GM12878 (cell line): ENCODE measurements around the gene PTPN5. TPM values are rescaled to one million over a fixed set of nuclear protein-coding genes. Genes with fewer than 3 reads are reported as not detected.

ENCODE experiments used
- ATAC-seq: fragments of 200-7000 bp; cut with Tn5 transposase; 3 replicates; pipeline ENCODE4 v1.9.1; 2020; ENCODE audit warnings: mild to moderate bottlenecking, moderate library complexity
- BruUV-seq: library from RNA; stranded (reverse); fragments of 400-500 nt; replicated peaks from 2 replicates; lab custom pipeline; 2021; lab: Mats Ljungman, UMichigan
- CTCF ChIA-PET: fragments of 300-600 bp; sonication (Branson Sonifier 250); formaldehyde crosslinking; extraction: SDS; loops from one replicate; lab custom pipeline; 2021; ENCODE audit warnings: inconsistent platforms; lab: Yijun Ruan, JAX
- POLR2A ChIA-PET: fragments of 350-600 bp; formaldehyde crosslinking; extraction: SDS; loops from one replicate; lab custom pipeline; 2021; ENCODE audit warnings: inconsistent platforms; lab: Charles Lee
- RAD21 ChIA-PET: fragments of 300-600 bp; sonication (Branson Sonifier 250); formaldehyde crosslinking; loops from one replicate; lab custom pipeline; 2023; ENCODE audit warnings: antibody characterized with exemption; ENCODE audit not compliant: unreplicated experiment; lab: Charles Lee
- SMC1A ChIA-PET: fragments of 300-600 bp; sonication (Branson Sonifier 250); formaldehyde crosslinking; loops from one replicate; lab custom pipeline; 2023; ENCODE audit not compliant: unreplicated experiment, uncharacterized antibody; lab: Charles Lee
- DNase-seq: peaks from one replicate; pipeline ENCODE4 v3.0.0-alpha.2; 2011; ENCODE audit warnings: low read depth, low spot score
- FAIRE-seq: peaks from 3 replicates; lab custom pipeline; 2011; peaks lifted over from hg19 to GRCh38; lab: Jason Lieb, UNC
- H2AFZ ChIP-seq: 2 replicates; pipeline ENCODE4 v1.6.0; 2011; ENCODE audit warnings: low read depth, low read length, control low read depth; ENCODE audit not compliant: control insufficient read depth
- H3K27ac ChIP-seq: 2 replicates; pipeline ENCODE4 v1.5.1; 2011; ENCODE audit warnings: control low read depth; ENCODE audit not compliant: control insufficient read depth, insufficient read depth
- H3K27me3 ChIP-seq, 2 experiments: replicated peaks in 1 of 2; 2 replicates each; pipeline versions ENCODE4 v1.6.0 to v1.6.1; 2011; ENCODE audit warnings: low read length in 1 of 2; ENCODE audit not compliant: control insufficient read depth in 2 of 2, insufficient read depth in 2 of 2
- H3K36me3 ChIP-seq, 2 experiments: 2 replicates each; pipeline ENCODE4 v1.5.1; 2011; ENCODE audit warnings: low read length in 1 of 2; ENCODE audit not compliant: control insufficient read depth in 2 of 2, insufficient read depth in 2 of 2
- H3K4me1 ChIP-seq: 2 replicates; pipeline ENCODE4 v1.6.1; 2011; ENCODE audit warnings: mild to moderate bottlenecking, low read length, moderate library complexity, mixed read lengths; ENCODE audit not compliant: control insufficient read depth, insufficient read depth
- H3K4me2 ChIP-seq: 2 replicates; pipeline ENCODE4 v1.6.0; 2011; ENCODE audit warnings: control low read depth; ENCODE audit not compliant: control insufficient read depth, insufficient read depth
- H3K4me3 ChIP-seq: fragments of 200-600 bp; sonication (generic); 2 replicates; pipeline ENCODE4 v1.5.1; 2016
- H3K79me2 ChIP-seq: 2 replicates; pipeline ENCODE4 v1.6.0; 2011; ENCODE audit warnings: low read length; ENCODE audit not compliant: control insufficient read depth, insufficient read depth
- H3K9ac ChIP-seq: 2 replicates; pipeline ENCODE4 v1.8.0; 2011; ENCODE audit warnings: low read length, control low read depth, mixed read lengths; ENCODE audit not compliant: control insufficient read depth, insufficient read depth
- H3K9me3 ChIP-seq: replicated peaks from 3 replicates; pipeline ENCODE4 v1.5.1; 2011; ENCODE audit warnings: mild to moderate bottlenecking, low read length; ENCODE audit not compliant: control insufficient read depth, insufficient read depth
- H4K20me1 ChIP-seq: 2 replicates; pipeline ENCODE4 v1.6.0; 2011; ENCODE audit not compliant: control insufficient read depth, insufficient read depth
- ATF2 ChIP-seq: IDR thresholded peaks from 2 replicates; pipeline ENCODE4 v1.6.1; 2012; ENCODE audit warnings: low read length, inconsistent platforms
- CBX5 ChIP-seq: sonication (generic); IDR thresholded peaks from 2 replicates; pipeline ENCODE4 v1.6.1; 2016; ENCODE audit warnings: low read depth, moderate library complexity, mild to moderate bottlenecking, inconsistent platforms
- CEBPB ChIP-seq, 2 experiments: fragments of 150-350 bp in 1 of 2; IDR thresholded peaks; 2 replicates each; pipeline ENCODE4 v1.6.1; 2012 to 2014; ENCODE audit warnings: low read depth in 2 of 2, low read length in 2 of 2, borderline replicate concordance in 1 of 2, inconsistent platforms in 1 of 2
- CHD1 ChIP-seq: IDR thresholded peaks from 2 replicates; pipeline ENCODE4 v1.6.1; 2012; ENCODE audit warnings: low read depth, low read length, improper control_type of control experiment
- JUNB ChIP-seq: IDR thresholded peaks from 2 replicates; pipeline ENCODE4 v1.6.1; 2016; ENCODE audit warnings: antibody characterized with exemption, mild to moderate bottlenecking
- KDM1A ChIP-seq: fragments of 200-600 bp; sonication (generic); IDR thresholded peaks from 2 replicates; pipeline ENCODE4 v1.6.1; 2016; ENCODE audit warnings: borderline replicate concordance
- NFYA ChIP-seq: IDR thresholded peaks from 2 replicates; pipeline ENCODE4 v1.6.1; 2011; ENCODE audit warnings: low read depth, mild to moderate bottlenecking, low read length, improper control_type of control experiment, borderline replicate concordance
- NR2C2 ChIP-seq: IDR thresholded peaks from 2 replicates; pipeline ENCODE4 v1.6.1; 2011; ENCODE audit warnings: borderline replicate concordance, low read depth; ENCODE audit not compliant: control insufficient read depth, insufficient read length
- RCOR1 ChIP-seq: conservative IDR thresholded peaks from 2 replicates; pipeline ENCODE4 v1.6.1; 2012; ENCODE audit warnings: low read depth, low read length, improper control_type of control experiment
- SRF ChIP-seq, 2 experiments: IDR thresholded peaks; 2 replicates each; pipeline ENCODE4 v1.6.1; 2011; ENCODE audit warnings: low read depth in 2 of 2, low read length in 2 of 2, mild to moderate bottlenecking in 1 of 2, moderate library complexity in 1 of 2
- ZBTB4 ChIP-seq: fragments of 450-650 bp; formaldehyde crosslinking; IDR thresholded peaks from 2 replicates; pipeline ENCODE4 v1.4.0; 2022; ENCODE audit warnings: mild to moderate bottlenecking, moderate library complexity
- ZZZ3 ChIP-seq: IDR thresholded peaks from 2 replicates; pipeline ENCODE4 v1.6.1; 2011; ENCODE audit warnings: low read depth; ENCODE audit not compliant: control insufficient read depth, insufficient read length
- WGBS: methylation state at CpG from one replicate; pipeline ENCODE4 v1.1.6; 2016; ENCODE audit warnings: low lambda C conversion rate; ENCODE audit not compliant: insufficient replicate concordance, insufficient coverage; ENCODE audit errors: missing lambda C conversion rate; 5-methylcytosine and 5-hydroxymethylcytosine counted together
- in situ Hi-C: fragments of 300-500 bp; cut with MboI; formaldehyde crosslinking; loops from 9 replicates; pipeline ENCODE4 v1.14.3; 2018; ENCODE audit warnings: mixed read lengths
- intact Hi-C: fragments of 100-400 bp; cut with micrococcal nuclease; formaldehyde crosslinking; loops from one replicate; pipeline ENCODE4 v1.14.2; 2022; ENCODE audit not compliant: unreplicated experiment
- polyA plus RNA-seq, 11 experiments: library from polyadenylated mRNA; depleted of rRNA in 4 of 11; unstranded in 6 of 11; stranded (reverse) in 5 of 11; fragments of >200 nt; fragmentation: Nextera tagmentation in 4 of 11; fragmentation: Illumina TruSeq in 1 of 11; extraction: Ambion mirVana in 4 of 11; extraction: Trizol in 1 of 11; gene quantifications; 1 replicate in 1 of 11; 2 replicates in 10 of 11; pipeline versions ENCODE4 v1.2.1 to v1.2.3, GENCODE V29; 2011 to 2016; ENCODE audit warnings: inconsistent platforms in 2 of 11, missing spikeins in 2 of 11, low read depth in 1 of 11
- total RNA-seq, 4 experiments: library from RNA; depleted of rRNA in 3 of 4; stranded (reverse); fragments of >200 nt in 3 of 4; fragmentation: Illumina TruSeq in 1 of 4; extraction: Trizol in 1 of 4; gene quantifications; 2 replicates each; pipeline versions ENCODE4 v1.2.1 to v1.2.3, GENCODE V29; 2013 to 2021
- TF ChIP-seq, protein P1 (sequence below): fragments of 450-650 bp; IDR thresholded peaks from 2 replicates; pipeline ENCODE4 v1.6.1; 2014; ENCODE audit warnings: mild to moderate bottlenecking

PTPN5 gene
- total and polyA plus RNA-seq, 10 of the 15 experiments (the other 5 are each of a cell fraction or from before 2014, with no cell fraction given) = 0.04 to 0.06 (median 0.05) TPM; not detected in 7

DNA sequence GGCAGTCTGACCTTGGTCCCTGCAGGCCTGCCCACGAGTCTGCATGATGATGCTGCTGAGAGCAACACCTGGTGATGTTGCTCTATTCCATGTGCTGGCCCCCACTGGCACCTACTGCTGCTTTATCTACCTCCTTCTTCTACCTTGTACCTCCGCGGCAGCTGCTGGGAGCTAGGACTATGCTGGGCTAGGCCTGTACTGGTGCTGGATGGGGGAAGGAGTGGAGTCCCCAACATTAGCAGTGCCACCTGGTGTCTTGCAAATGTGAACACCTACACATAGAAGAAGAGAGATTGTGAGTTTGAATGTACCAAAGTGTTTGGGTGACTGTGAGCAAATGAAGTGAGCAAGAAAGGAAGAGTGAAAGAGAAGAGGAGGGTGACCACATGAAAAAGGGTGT lies 30.5 kb downstream of the PTPN5 start:
- BruUV-seq = no TSS peak
- DNase-seq = no peak
- ChIA-PET POLR2A (no interaction called here), RAD21 (interaction anchor here (2.8 kb wide), 1 partner anchor 221 kb away, joined by 8 read pairs; no protein-coding TSS in a partner anchor), CTCF (interaction anchor here (1.6 to 24.2 kb wide), 5 partner anchors 14 to 220 kb away, joined by 6 to 494 read pairs (median 13); no protein-coding TSS in a partner anchor), SMC1A (no interaction called here)
- H3K4me2 ChIP-seq = no peak overlapping the region
- no peaks in the 10 kb centered on the region; the same call in 1 of the 2 replicates for H3K4me1 ChIP-seq
- 69% methylated on average over 3 of the region's 3 CpGs for WGBS
- no peaks in the 10 kb centered on the region for H3K9me3 ChIP-seq
- no peak for FAIRE-seq
- no peaks in the 10 kb centered on the region for H4K20me1 ChIP-seq
- intact Hi-C loops (loop anchor here (5.0 kb wide), 1 partner anchor 39 kb away; no protein-coding TSS in a partner anchor), in situ Hi-C loops (no loop called here)
- H3K36me3 ChIP-seq = no peaks in the 10 kb centered on the region
- no peak for ATAC-seq
- no peak overlapping the region for H3K4me3 ChIP-seq
- no peak overlapping the region for H3K27ac ChIP-seq
- no peak overlapping the region for H2AFZ ChIP-seq
- no peaks in the 10 kb centered on the region for H3K79me2 ChIP-seq
- no peaks in the 10 kb centered on the region; a peak in 2 of 4 replicates for H3K27me3 ChIP-seq
- H3K9ac ChIP-seq = no peak overlapping the region
- TF ChIP-seq NFYA (no peak), CBX5 (no peak), ATF2 (no peak), ZBTB4 (CRISPR knock-in tag) (no peak), SRF (IDR thresholded peaks at IDR 0.05; ENCODE audit: low read depth in 2 of 2, low read length in 2 of 2) (no peak), KDM1A (no peak), JUNB (no peak), RCOR1 (no peak), CHD1 (no peak), CEBPB (IDR thresholded peaks at IDR 0.05; ENCODE audit: borderline replicate concordance in 1 of 2, low read depth in 2 of 2, low read length in 2 of 2) (no peak), ZZZ3 (no peak), NR2C2 (no peak)
- TF ChIP-seq, protein P1, sequence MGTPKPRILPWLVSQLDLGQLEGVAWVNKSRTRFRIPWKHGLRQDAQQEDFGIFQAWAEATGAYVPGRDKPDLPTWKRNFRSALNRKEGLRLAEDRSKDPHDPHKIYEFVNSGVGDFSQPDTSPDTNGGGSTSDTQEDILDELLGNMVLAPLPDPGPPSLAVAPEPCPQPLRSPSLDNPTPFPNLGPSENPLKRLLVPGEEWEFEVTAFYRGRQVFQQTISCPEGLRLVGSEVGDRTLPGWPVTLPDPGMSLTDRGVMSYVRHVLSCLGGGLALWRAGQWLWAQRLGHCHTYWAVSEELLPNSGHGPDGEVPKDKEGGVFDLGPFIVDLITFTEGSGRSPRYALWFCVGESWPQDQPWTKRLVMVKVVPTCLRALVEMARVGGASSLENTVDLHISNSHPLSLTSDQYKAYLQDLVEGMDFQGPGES = no peak
